Astrocyte of the spinal cord (primary cell): Measurements from ENCODE around the gene NEK2.
"Not testable (repeated sequence)": the region's sequence is repeated elsewhere in the genome, so short reads cannot be mapped to it uniquely, and the experiment has no call there.

Experiments
- DNase-seq: peaks from one replicate; pipeline ENCODE4 v3.0.0; 2011; ENCODE audit warnings: low read depth, low spot score
- H3K4me3 ChIP-seq: 2 replicates; pipeline ENCODE4 v1.5.1; 2011; ENCODE audit warnings: low read depth, mild to moderate bottlenecking, low read length, moderate library complexity
- in situ Hi-C: cut with HindIII; loops from 2 replicates; pipeline ENCODE4 v1.10.0; 2017; ENCODE audit warnings: low sequenced_read_pairs
- TF ChIP-seq, protein P1 (sequence below): IDR thresholded peaks from 2 replicates; pipeline ENCODE4 v1.5.1; 2012; ENCODE audit warnings: low read depth, mild to moderate bottlenecking, low read length, inconsistent platforms

Gene NEK2

DNA sequence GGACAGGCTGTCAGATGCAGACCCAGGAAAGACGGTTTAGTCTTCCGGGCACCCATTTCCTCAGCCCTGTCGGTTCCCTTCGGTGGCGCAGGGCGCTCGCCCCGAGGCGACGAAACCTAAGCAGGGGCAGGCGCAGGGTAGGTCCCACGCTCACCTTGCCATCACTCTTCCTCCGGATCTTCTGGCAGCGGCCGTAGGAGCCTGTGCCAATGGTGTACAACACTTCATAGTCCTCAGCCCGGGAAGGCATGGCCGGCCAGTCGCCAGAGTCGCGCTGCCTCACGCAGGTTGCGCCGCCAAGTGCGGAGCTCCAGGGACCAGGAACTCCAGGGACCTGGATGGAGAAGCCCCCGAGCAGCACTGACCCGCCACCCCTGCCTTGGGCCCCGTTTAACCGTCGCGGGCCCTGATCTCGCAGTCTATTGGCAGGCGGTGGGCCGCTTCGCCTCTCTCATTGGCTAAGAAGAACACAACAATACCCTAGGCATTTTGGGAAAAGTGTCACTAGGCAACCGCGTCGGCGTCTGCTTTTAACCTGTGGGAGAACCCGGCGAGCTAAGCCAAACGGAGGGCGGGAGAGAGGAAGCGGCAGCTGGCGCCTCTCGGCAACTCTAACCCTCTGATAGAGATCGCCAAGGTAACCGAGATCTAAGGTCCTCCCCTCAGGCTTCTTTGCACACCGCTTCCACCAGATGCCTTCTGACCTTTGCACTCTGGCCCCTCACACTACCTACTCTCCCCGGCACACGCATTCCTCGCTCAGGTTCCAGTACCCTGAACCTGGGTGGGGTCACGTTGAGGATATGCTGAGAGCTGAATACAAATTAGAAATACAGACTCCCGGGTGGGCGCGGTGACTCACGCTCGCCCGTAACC is at the start of gene NEK2:
Gene NEK2, minus strand, starts transcription at position 392 of the 876 bp plus-strand sequence. Its CDS starts 142 bp downstream, at position 250.
- peak within 1 kb of the TSS; percentile 73 for H3K4me3 ChIP-seq
- in situ Hi-C loops, result no loop called here
- TF ChIP-seq, protein P1, sequence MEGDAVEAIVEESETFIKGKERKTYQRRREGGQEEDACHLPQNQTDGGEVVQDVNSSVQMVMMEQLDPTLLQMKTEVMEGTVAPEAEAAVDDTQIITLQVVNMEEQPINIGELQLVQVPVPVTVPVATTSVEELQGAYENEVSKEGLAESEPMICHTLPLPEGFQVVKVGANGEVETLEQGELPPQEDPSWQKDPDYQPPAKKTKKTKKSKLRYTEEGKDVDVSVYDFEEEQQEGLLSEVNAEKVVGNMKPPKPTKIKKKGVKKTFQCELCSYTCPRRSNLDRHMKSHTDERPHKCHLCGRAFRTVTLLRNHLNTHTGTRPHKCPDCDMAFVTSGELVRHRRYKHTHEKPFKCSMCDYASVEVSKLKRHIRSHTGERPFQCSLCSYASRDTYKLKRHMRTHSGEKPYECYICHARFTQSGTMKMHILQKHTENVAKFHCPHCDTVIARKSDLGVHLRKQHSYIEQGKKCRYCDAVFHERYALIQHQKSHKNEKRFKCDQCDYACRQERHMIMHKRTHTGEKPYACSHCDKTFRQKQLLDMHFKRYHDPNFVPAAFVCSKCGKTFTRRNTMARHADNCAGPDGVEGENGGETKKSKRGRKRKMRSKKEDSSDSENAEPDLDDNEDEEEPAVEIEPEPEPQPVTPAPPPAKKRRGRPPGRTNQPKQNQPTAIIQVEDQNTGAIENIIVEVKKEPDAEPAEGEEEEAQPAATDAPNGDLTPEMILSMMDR, result no peak
- peak; percentile 92 for DNase-seq

DNA sequence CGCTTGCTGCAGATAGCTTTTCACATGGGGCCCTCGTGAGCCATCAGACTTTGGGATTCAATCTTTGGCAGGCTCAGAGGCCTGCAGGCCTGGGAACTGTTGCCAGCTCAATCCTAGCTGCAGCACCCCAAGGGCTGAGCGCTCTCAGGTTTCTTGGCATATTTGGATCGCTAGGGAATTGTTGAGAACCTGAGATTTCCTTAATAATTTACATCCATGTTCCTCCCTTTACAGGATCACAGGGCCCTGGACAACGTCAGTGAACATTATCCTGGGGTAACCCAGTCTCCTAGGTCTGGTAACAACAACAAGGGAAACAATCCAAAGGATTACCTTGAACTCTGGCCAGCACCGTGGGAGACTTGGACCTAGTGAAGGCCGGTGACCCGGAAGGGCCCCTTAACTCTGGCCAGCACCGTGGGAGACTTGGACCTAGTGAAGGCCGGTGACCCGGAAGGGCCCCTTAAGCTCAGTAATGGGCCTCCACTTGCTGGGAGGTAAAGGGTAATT is 49.3 kb upstream of the NEK2 start:
- in situ Hi-C loops, result no loop called here
- peak; percentile 22 for DNase-seq
- H3K4me3 ChIP-seq, result no peak overlapping the region
- TF ChIP-seq, protein P1, result no peak

DNA sequence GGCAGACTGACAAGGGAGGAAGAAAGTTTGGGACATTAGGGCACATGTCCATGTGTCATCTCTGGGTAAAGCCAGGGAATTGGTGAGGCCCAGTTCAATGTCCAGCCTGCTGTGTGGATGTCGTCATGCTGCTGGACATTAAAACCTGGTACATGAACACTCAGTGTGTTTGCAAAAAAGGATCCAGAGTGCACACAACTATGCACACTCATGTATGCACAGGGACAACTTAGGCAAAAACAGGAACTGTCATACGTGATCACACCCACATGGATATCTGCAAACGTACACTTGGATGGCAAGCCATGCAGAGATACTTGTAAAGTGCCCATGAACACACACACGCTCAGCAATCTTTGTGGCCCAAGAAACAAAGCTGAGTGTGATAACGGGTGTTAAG is 47.9 kb upstream of the NEK2 start:
- TF ChIP-seq, protein P1, result no peak
- in situ Hi-C loops, result no loop called here
- no peak overlapping the region for H3K4me3 ChIP-seq
- no peak for DNase-seq

DNA sequence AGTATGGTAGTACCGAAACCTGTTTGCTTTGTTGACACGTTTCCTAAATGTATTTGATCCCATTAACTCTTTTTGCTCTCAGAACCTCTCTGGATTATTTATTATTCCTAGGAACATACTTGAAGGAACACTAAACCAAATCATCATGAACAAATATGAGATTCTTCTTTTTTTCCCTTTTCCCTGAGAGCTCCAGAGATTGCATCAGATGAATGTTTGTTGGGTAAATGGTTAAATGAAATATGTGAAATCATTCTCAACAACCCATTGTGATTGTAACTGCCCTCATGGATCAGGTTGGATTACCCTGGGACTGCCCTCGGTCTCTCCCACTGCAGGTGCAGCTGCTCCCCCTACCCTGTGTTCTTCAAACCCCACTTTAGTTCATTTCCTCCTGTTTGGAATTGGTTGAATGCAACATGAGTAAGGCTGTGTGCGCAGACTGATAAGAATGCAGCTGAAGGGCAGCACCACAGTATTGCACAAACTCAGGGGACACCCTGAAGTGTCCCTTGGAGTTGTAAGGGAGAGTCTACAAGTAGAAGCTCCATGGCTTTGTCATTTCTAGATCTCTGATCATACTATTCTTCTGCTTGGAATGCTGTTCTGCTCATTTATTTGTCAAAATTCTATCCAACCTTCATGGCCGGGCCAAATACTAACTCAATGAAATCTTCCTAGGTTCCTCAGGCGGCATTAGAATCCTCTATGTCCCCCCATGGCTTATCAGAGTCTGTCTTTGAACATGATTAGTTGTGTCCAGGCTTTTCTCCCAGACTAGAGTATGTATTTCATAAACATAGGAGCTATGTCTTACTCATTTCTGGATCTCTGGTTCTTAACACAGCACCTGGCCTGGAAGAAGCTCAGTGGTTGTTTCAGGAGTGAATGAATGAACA is 47.1 kb upstream of the NEK2 start:
- TF ChIP-seq, protein P1, result no peak
- H3K4me3 ChIP-seq, result no peak overlapping the region
- DNase-seq, result no peak
- in situ Hi-C loops, result no loop called here

DNA sequence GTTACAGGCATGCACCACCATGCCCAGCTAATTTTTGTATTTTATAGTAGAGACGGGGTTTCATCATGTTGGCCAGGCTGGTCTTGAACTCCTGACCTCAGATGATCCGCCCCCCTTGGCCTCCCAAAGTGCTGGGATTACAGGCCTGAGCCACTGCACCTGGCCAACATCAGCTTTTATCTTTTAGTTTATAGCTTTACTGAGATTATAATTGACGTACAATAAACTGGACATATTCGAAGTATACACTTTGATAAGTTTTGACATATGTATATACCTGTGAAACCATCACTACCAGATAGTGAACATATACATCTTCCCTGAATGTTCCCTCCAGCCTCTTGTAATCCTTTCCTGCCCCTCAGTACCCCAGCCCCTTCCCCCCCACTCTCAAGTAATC is 41.1 kb upstream of the NEK2 start:
- DNase-seq, in situ Hi-C loops, H3K4me3 ChIP-seq: not testable (repeated sequence)

DNA sequence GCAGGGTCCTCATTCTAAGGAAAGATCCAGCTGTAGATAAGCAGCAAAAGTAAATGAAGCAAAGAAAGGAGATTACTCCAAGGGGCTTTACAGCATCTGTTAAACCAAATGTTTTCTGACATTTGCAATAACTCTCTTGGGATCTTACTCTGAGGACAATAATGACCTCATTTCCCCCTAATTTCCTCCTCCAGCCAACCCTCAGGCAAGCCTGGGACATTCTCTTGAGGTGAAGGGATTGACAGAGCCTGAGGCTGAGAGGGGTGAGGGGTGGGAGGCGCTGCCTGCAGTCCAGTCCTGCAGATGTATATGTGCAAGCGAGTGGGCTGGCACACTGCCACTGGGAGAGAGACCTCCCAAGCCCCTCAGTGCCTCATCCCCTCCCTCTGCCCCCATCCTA is 40.5 kb upstream of the NEK2 start:
- no peak overlapping the region for H3K4me3 ChIP-seq
- TF ChIP-seq, protein P1, result no peak
- in situ Hi-C loops, result no loop called here

More for the DNA sequence above, 40.5 kb upstream of the NEK2 start:
- no peak for DNase-seq
